GM21526 (cell line): ENCODE results near the gene PRPH.
"Not testable (repeated sequence)": the region's sequence is repeated elsewhere in the genome, so short reads cannot be mapped to it uniquely, and the experiment has no call there.

Experiments used
- ATAC-seq: cut with Tn5 transposase; IDR thresholded peaks from one replicate; pipeline ENCODE4 v1.9.1; 2021; ENCODE audit warnings: moderate library complexity; ENCODE audit not compliant: unreplicated experiment, low FRiP score

Gene PRPH

GRCh38 chr12:49295082-49295936 lies at the start of gene PRPH:
Gene PRPH (plus strand): TSS chr12:49295147. CDS start chr12:49295201, 54 bp downstream.
- no peak for ATAC-seq

- ATAC-seq: no peak
These were observed 43.6 kb upstream of the PRPH start for GRCh38 chr12:49251357-49251756.

- ATAC-seq: no peak
These were observed 41.8 kb upstream of the PRPH start for GRCh38 chr12:49253033-49253623.

- not testable (repeated sequence) for ATAC-seq
These were observed 39.5 kb upstream of the PRPH start for GRCh38 chr12:49255456-49255855.

GRCh38 chr12:49255857-49256637 lies 38.9 kb upstream of the PRPH start:
- ATAC-seq: no peak

GRCh38 chr12:49257508-49258184 lies 37.3 kb upstream of the PRPH start:
- not testable (repeated sequence) for ATAC-seq

- no peak for ATAC-seq
These were observed 35.5 kb upstream of the PRPH start for GRCh38 chr12:49259452-49259851.

- no peak for ATAC-seq
These were observed 34.8 kb upstream of the PRPH start for GRCh38 chr12:49260166-49260565.

GRCh38 chr12:49260571-49261363 lies 34.2 kb upstream of the PRPH start:
- no peak for ATAC-seq

- ATAC-seq: no peak
These were observed 33.2 kb upstream of the PRPH start for GRCh38 chr12:49261721-49262120.

GRCh38 chr12:49263400-49263763 lies 31.6 kb upstream of the PRPH start:
- no peak for ATAC-seq

GRCh38 chr12:49264466-49264872 lies 30.5 kb upstream of the PRPH start:
- ATAC-seq: peak; percentile 17

GRCh38 chr12:49264873-49265792 lies 29.8 kb upstream of the PRPH start, which contains the start of gene TUBA1C:
Gene TUBA1C (plus strand): TSS chr12:49265082. CDS start chr12:49265182, 100 bp downstream.
- ATAC-seq: peak; percentile 84

- not testable (repeated sequence) for ATAC-seq
These were observed 25.8 kb upstream of the PRPH start for GRCh38 chr12:49269191-49269590.

GRCh38 chr12:49272790-49273725 lies 21.9 kb upstream of the PRPH start:
- ATAC-seq: no peak

- ATAC-seq: no peak
These were observed 21.1 kb upstream of the PRPH start for GRCh38 chr12:49273726-49274395.

GRCh38 chr12:49274396-49275069 lies 20.4 kb upstream of the PRPH start:
- no peak for ATAC-seq
